Caco-2 (cell line): Measurements from ENCODE around the gene MPPED1. TPM values are rescaled to one million over a fixed set of nuclear protein-coding genes. Genes with fewer than 3 reads are reported as not detected.

Experiments
- BruUV-seq: library from RNA; stranded (reverse); fragments of 400-500 nt; replicated peaks from 2 replicates; lab custom pipeline; 2021; lab: Mats Ljungman, UMichigan
- CTCF ChIA-PET: fragments of 300-600 bp; sonication (Branson Sonifier 250); formaldehyde crosslinking; loops from one replicate; lab custom pipeline; 2022; ENCODE audit warnings: antibody characterized with exemption; lab: Charles Lee
- POLR2A ChIA-PET: fragments of 300-600 bp; sonication (Branson Sonifier 250); formaldehyde crosslinking; loops from one replicate; lab custom pipeline; 2022; ENCODE audit warnings: antibody characterized with exemption; lab: Charles Lee
- DNase-seq, 2 experiments: peaks; one replicate each; pipeline versions ENCODE4 v3.0.0 to v3.0.0-alpha.2; 2020 to 2022
- H3K27me3 ChIP-seq: replicated peaks from 2 replicates; pipeline ENCODE4 v1.6.0; 2011; ENCODE audit warnings: low read length; ENCODE audit not compliant: control insufficient read depth, insufficient read depth
- H3K36me3 ChIP-seq: 2 replicates; pipeline ENCODE4 v1.5.1; 2011; ENCODE audit warnings: low read length; ENCODE audit not compliant: control insufficient read depth, insufficient read depth
- H3K4me1 ChIP-seq: fragments of 250-450 bp; sonication (Bioruptor Pico); 2 replicates; pipeline ENCODE4 v1.5.1; 2020; ENCODE audit warnings: mild to moderate bottlenecking
- H3K4me3 ChIP-seq: 2 replicates; pipeline ENCODE4 v1.5.1; 2011; ENCODE audit warnings: low read depth, mild to moderate bottlenecking, control low read depth, low read length
- H3K9me3 ChIP-seq: fragments of 250-450 bp; sonication (Bioruptor Pico); 2 replicates; pipeline ENCODE4 v1.5.1; 2020; ENCODE audit warnings: mild to moderate bottlenecking, moderate library complexity
- H3K27ac Mint-ChIP-seq: one replicate; pipeline ENCODE4 v1.8.0; 2022; ENCODE audit warnings: mixed read lengths; ENCODE audit not compliant: unreplicated experiment
- H3K27me3 Mint-ChIP-seq: one replicate; pipeline ENCODE4 v1.8.0; 2022; ENCODE audit warnings: mixed read lengths; ENCODE audit not compliant: insufficient read depth, unreplicated experiment
- H3K36me3 Mint-ChIP-seq: one replicate; pipeline ENCODE4 v1.8.0; 2022; ENCODE audit warnings: mild to moderate bottlenecking, mixed read lengths; ENCODE audit not compliant: insufficient read depth, unreplicated experiment
- H3K4me1 Mint-ChIP-seq: one replicate; pipeline ENCODE4 v1.8.0; 2022; ENCODE audit warnings: low read depth, mixed read lengths; ENCODE audit not compliant: unreplicated experiment
- H3K4me3 Mint-ChIP-seq: one replicate; pipeline ENCODE4 v1.8.0; 2022; ENCODE audit warnings: mild to moderate bottlenecking, moderate library complexity, mixed read lengths; ENCODE audit not compliant: unreplicated experiment
- H3K9me3 Mint-ChIP-seq: one replicate; pipeline ENCODE4 v1.8.0; 2022; ENCODE audit warnings: mixed read lengths; ENCODE audit not compliant: unreplicated experiment
- CTCF ChIP-seq, 2 experiments: fragments of 200-600 bp in 1 of 2; IDR thresholded peaks; 1 replicate in 1 of 2; 2 replicates in 1 of 2; pipeline versions ENCODE4 v1.5.1 to v1.8.0; 2011 to 2022; ENCODE audit warnings: antibody characterized with exemption in 1 of 2, control low read depth in 1 of 2, inconsistent platforms in 1 of 2, low read depth in 1 of 2, low read length in 1 of 2, mild to moderate bottlenecking in 1 of 2, moderate library complexity in 1 of 2; ENCODE audit not compliant: insufficient read depth in 1 of 2, severe bottlenecking in 1 of 2, unreplicated experiment in 1 of 2
- intact Hi-C: fragments of 100-400 bp; cut with micrococcal nuclease; formaldehyde crosslinking; loops from one replicate; pipeline ENCODE4 v1.10.0; 2022; ENCODE audit not compliant: unreplicated experiment
- total RNA-seq: library from RNA; stranded (reverse); gene quantifications from 2 replicates; pipeline ENCODE4 v1.2.3, GENCODE V29; 2022

MPPED1 gene
- total RNA-seq, 1 experiment from 2014 or later, result not detected

GRCh38 chr22:43477966-43478365, 66.2 kb downstream of the MPPED1 start:
- no peak overlapping the region for H3K4me3 Mint-ChIP-seq
- TF ChIP-seq CTCF (IDR thresholded peaks at IDR 0.05; ENCODE audit: insufficient read depth in 1 of 2, low read depth in 1 of 2, low read length in 1 of 2, severe bottlenecking in 1 of 2, unreplicated experiment in 1 of 2), result no peak
- no peak overlapping the region for H3K27ac Mint-ChIP-seq
- H3K27me3 Mint-ChIP-seq, result peaks cover 5% of the 10 kb centered on the region
- DNase-seq, result no peak
- H3K9me3 ChIP-seq, result no peaks in the 10 kb centered on the region
- no peaks in the 10 kb centered on the region for H3K36me3 Mint-ChIP-seq
- no peak overlapping the region for H3K4me3 ChIP-seq
- no TSS peak for BruUV-seq
- POLR2A ChIA-PET, result no interaction called here
- H3K36me3 ChIP-seq, result no peaks in the 10 kb centered on the region
- intact Hi-C loops, result no loop called here
- H3K4me1 ChIP-seq, result no peaks in the 10 kb centered on the region
- H3K27me3 ChIP-seq, result no peaks in the 10 kb centered on the region
- H3K9me3 Mint-ChIP-seq, result no peaks in the 10 kb centered on the region
- H3K4me1 Mint-ChIP-seq, result no peaks in the 10 kb centered on the region
- CTCF ChIA-PET, result interaction anchor here (0.6 kb wide), 1 partner anchor 58 kb away, joined by 3 read pairs; no protein-coding TSS in a partner anchor

- Mint-ChIP-seq H3K27me3 (peaks cover 5% of the 10 kb centered on the region), H3K36me3 (no peaks in the 10 kb centered on the region), H3K9me3 (no peaks in the 10 kb centered on the region), H3K4me1 (no peaks in the 10 kb centered on the region), H3K27ac (no peak overlapping the region), H3K4me3 (no peak overlapping the region)
- DNase-seq, result no peak
- H3K36me3 ChIP-seq, result no peaks in the 10 kb centered on the region
- no peak for TF ChIP-seq CTCF (IDR thresholded peaks at IDR 0.05; ENCODE audit: insufficient read depth in 1 of 2, low read depth in 1 of 2, low read length in 1 of 2, severe bottlenecking in 1 of 2, unreplicated experiment in 1 of 2)
- ChIA-PET CTCF (interaction anchor here (0.6 kb wide), 1 partner anchor 59 kb away, joined by 3 read pairs; no protein-coding TSS in a partner anchor), POLR2A (no interaction called here)
- intact Hi-C loops, result no loop called here
- no TSS peak for BruUV-seq
- no peak overlapping the region for H3K4me3 ChIP-seq
- no peaks in the 10 kb centered on the region for H3K27me3 ChIP-seq
- H3K9me3 ChIP-seq, result no peaks in the 10 kb centered on the region
- H3K4me1 ChIP-seq, result no peaks in the 10 kb centered on the region
These were observed 66.9 kb downstream of the MPPED1 start for GRCh38 chr22:43478621-43479300.

- intact Hi-C loops, result no loop called here
- no TSS peak for BruUV-seq
- Mint-ChIP-seq H3K27ac (no peak overlapping the region), H3K4me1 (no peaks in the 10 kb centered on the region), H3K4me3 (no peak overlapping the region), H3K27me3 (peaks cover 5% of the 10 kb centered on the region), H3K9me3 (no peaks in the 10 kb centered on the region), H3K36me3 (no peaks in the 10 kb centered on the region)
- H3K4me1 ChIP-seq, result no peaks in the 10 kb centered on the region
- no peaks in the 10 kb centered on the region for H3K9me3 ChIP-seq
- no peaks in the 10 kb centered on the region for H3K27me3 ChIP-seq
- H3K36me3 ChIP-seq, result no peaks in the 10 kb centered on the region
- DNase-seq, result no peak
- TF ChIP-seq CTCF (IDR thresholded peaks at IDR 0.05; ENCODE audit: insufficient read depth in 1 of 2, low read depth in 1 of 2, low read length in 1 of 2, severe bottlenecking in 1 of 2, unreplicated experiment in 1 of 2), result no peak
- ChIA-PET CTCF (no interaction called here), POLR2A (no interaction called here)
- no peak overlapping the region for H3K4me3 ChIP-seq
These were observed 67.6 kb downstream of the MPPED1 start for GRCh38 chr22:43479301-43479950.
